SK-N-SH treated with all-trans-retinoic acid at 6 μM for 48 hours (cell line): ENCODE measurements around the gene GPD1.

Experiments
- ARNTL ChIP-seq: fragments of 450-650 bp; formaldehyde crosslinking; IDR thresholded peaks from 2 replicates; pipeline ENCODE4 v1.5.0; 2020; ENCODE audit warnings: low read depth, mild to moderate bottlenecking, moderate library complexity, borderline replicate concordance
- TCF4 ChIP-seq: fragments of 250-450 bp; sonication (Bioruptor Pico); IDR thresholded peaks from 2 replicates; pipeline ENCODE4 v1.8.0; 2021; ENCODE audit warnings: mild to moderate bottlenecking, moderate library complexity, borderline replicate concordance
- ZFP3 ChIP-seq: fragments of 250-450 bp; sonication (Bioruptor Pico); IDR thresholded peaks from 2 replicates; pipeline ENCODE4 v1.5.0; 2020; ENCODE audit warnings: mild to moderate bottlenecking, moderate library complexity
- ZNF70 ChIP-seq: fragments of 450-650 bp; formaldehyde crosslinking; IDR thresholded peaks from 2 replicates; pipeline ENCODE4 v1.5.0; 2020; ENCODE audit warnings: mild to moderate bottlenecking, moderate library complexity

DNA sequence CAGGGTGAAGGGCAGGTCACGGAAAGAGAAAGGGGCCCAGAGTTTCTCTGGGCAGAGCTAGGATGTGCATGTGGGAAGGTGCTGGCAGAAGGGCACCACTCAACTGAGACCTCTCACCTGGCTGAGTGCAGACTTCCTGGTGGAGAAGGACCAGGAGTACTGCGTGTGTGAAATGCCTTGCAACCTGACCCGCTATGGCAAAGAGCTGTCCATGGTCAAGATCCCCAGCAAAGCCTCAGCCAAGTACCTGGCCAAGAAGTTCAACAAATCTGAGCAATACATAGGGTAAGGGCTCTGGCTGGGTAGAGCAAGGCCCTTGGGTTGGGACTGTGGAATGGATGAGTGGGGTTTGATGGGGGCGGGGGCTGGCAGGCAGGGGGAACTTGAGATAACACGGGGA, 24.0 kb upstream of the GPD1 start:
- no peak for TF ChIP-seq ZFP3
- TF ChIP-seq ARNTL = no peak
- TF ChIP-seq ZNF70 = no peak
- TF ChIP-seq TCF4 (CRISPR knock-in tag) = no peak
